GM12878 (cell line): Measurements from ENCODE around the gene SRCIN1. TPM values are rescaled to one million over a fixed set of nuclear protein-coding genes. Genes with fewer than 3 reads are reported as not detected.
A peak's percentile ranks its signal among the peaks of the same experiment; 100 is the strongest.

Source experiments
- ATAC-seq: fragments of 200-7000 bp; cut with Tn5 transposase; 3 replicates; pipeline ENCODE4 v1.9.1; 2020; ENCODE audit warnings: mild to moderate bottlenecking, moderate library complexity
- BruUV-seq: library from RNA; stranded (reverse); fragments of 400-500 nt; replicated peaks from 2 replicates; lab custom pipeline; 2021; lab: Mats Ljungman, UMichigan
- CTCF ChIA-PET: fragments of 300-600 bp; sonication (Branson Sonifier 250); formaldehyde crosslinking; extraction: SDS; loops from one replicate; lab custom pipeline; 2021; ENCODE audit warnings: inconsistent platforms; lab: Yijun Ruan, JAX
- POLR2A ChIA-PET: fragments of 350-600 bp; formaldehyde crosslinking; extraction: SDS; loops from one replicate; lab custom pipeline; 2021; ENCODE audit warnings: inconsistent platforms; lab: Charles Lee
- RAD21 ChIA-PET: fragments of 300-600 bp; sonication (Branson Sonifier 250); formaldehyde crosslinking; loops from one replicate; lab custom pipeline; 2023; ENCODE audit warnings: antibody characterized with exemption; ENCODE audit not compliant: unreplicated experiment; lab: Charles Lee
- SMC1A ChIA-PET: fragments of 300-600 bp; sonication (Branson Sonifier 250); formaldehyde crosslinking; loops from one replicate; lab custom pipeline; 2023; ENCODE audit not compliant: unreplicated experiment, uncharacterized antibody; lab: Charles Lee
- DNase-seq: peaks from one replicate; pipeline ENCODE4 v3.0.0-alpha.2; 2011; ENCODE audit warnings: low read depth, low spot score
- FAIRE-seq: peaks from 3 replicates; lab custom pipeline; 2011; peaks lifted over from hg19 to GRCh38; lab: Jason Lieb, UNC
- H2AFZ ChIP-seq: 2 replicates; pipeline ENCODE4 v1.6.0; 2011; ENCODE audit warnings: low read depth, low read length, control low read depth; ENCODE audit not compliant: control insufficient read depth
- H3K27ac ChIP-seq: 2 replicates; pipeline ENCODE4 v1.5.1; 2011; ENCODE audit warnings: control low read depth; ENCODE audit not compliant: control insufficient read depth, insufficient read depth
- H3K27me3 ChIP-seq, 2 experiments: replicated peaks in 1 of 2; 2 replicates each; pipeline versions ENCODE4 v1.6.0 to v1.6.1; 2011; ENCODE audit warnings: low read length in 1 of 2; ENCODE audit not compliant: control insufficient read depth in 2 of 2, insufficient read depth in 2 of 2
- H3K36me3 ChIP-seq, 2 experiments: 2 replicates each; pipeline ENCODE4 v1.5.1; 2011; ENCODE audit warnings: low read length in 1 of 2; ENCODE audit not compliant: control insufficient read depth in 2 of 2, insufficient read depth in 2 of 2
- H3K4me1 ChIP-seq: 2 replicates; pipeline ENCODE4 v1.6.1; 2011; ENCODE audit warnings: mild to moderate bottlenecking, low read length, moderate library complexity, mixed read lengths; ENCODE audit not compliant: control insufficient read depth, insufficient read depth
- H3K4me2 ChIP-seq: 2 replicates; pipeline ENCODE4 v1.6.0; 2011; ENCODE audit warnings: control low read depth; ENCODE audit not compliant: control insufficient read depth, insufficient read depth
- H3K4me3 ChIP-seq: fragments of 200-600 bp; sonication (generic); 2 replicates; pipeline ENCODE4 v1.5.1; 2016
- H3K79me2 ChIP-seq: 2 replicates; pipeline ENCODE4 v1.6.0; 2011; ENCODE audit warnings: low read length; ENCODE audit not compliant: control insufficient read depth, insufficient read depth
- H3K9ac ChIP-seq: 2 replicates; pipeline ENCODE4 v1.8.0; 2011; ENCODE audit warnings: low read length, control low read depth, mixed read lengths; ENCODE audit not compliant: control insufficient read depth, insufficient read depth
- H3K9me3 ChIP-seq: replicated peaks from 3 replicates; pipeline ENCODE4 v1.5.1; 2011; ENCODE audit warnings: mild to moderate bottlenecking, low read length; ENCODE audit not compliant: control insufficient read depth, insufficient read depth
- H4K20me1 ChIP-seq: 2 replicates; pipeline ENCODE4 v1.6.0; 2011; ENCODE audit not compliant: control insufficient read depth, insufficient read depth
- NFXL1 ChIP-seq: fragments of 450-650 bp; IDR thresholded peaks from 2 replicates; pipeline ENCODE4 v1.6.1; 2017; ENCODE audit warnings: antibody characterized with exemption, mild to moderate bottlenecking, borderline replicate concordance
- WGBS: methylation state at CpG from one replicate; pipeline ENCODE4 v1.1.6; 2016; ENCODE audit warnings: low lambda C conversion rate; ENCODE audit not compliant: insufficient replicate concordance, insufficient coverage; ENCODE audit errors: missing lambda C conversion rate; 5-methylcytosine and 5-hydroxymethylcytosine counted together
- in situ Hi-C: fragments of 300-500 bp; cut with MboI; formaldehyde crosslinking; loops from 9 replicates; pipeline ENCODE4 v1.14.3; 2018; ENCODE audit warnings: mixed read lengths
- intact Hi-C: fragments of 100-400 bp; cut with micrococcal nuclease; formaldehyde crosslinking; loops from one replicate; pipeline ENCODE4 v1.14.2; 2022; ENCODE audit not compliant: unreplicated experiment
- polyA plus RNA-seq, 11 experiments: library from polyadenylated mRNA; depleted of rRNA in 4 of 11; unstranded in 6 of 11; stranded (reverse) in 5 of 11; fragments of >200 nt; fragmentation: Nextera tagmentation in 4 of 11; fragmentation: Illumina TruSeq in 1 of 11; extraction: Ambion mirVana in 4 of 11; extraction: Trizol in 1 of 11; gene quantifications; 1 replicate in 1 of 11; 2 replicates in 10 of 11; pipeline versions ENCODE4 v1.2.1 to v1.2.3, GENCODE V29; 2011 to 2016; ENCODE audit warnings: inconsistent platforms in 2 of 11, missing spikeins in 2 of 11, low read depth in 1 of 11
- total RNA-seq, 4 experiments: library from RNA; depleted of rRNA in 3 of 4; stranded (reverse); fragments of >200 nt in 3 of 4; fragmentation: Illumina TruSeq in 1 of 4; extraction: Trizol in 1 of 4; gene quantifications; 2 replicates each; pipeline versions ENCODE4 v1.2.1 to v1.2.3, GENCODE V29; 2013 to 2021
- TF ChIP-seq, protein P1 (sequence below): fragments of 450-650 bp; IDR thresholded peaks from 2 replicates; pipeline ENCODE4 v1.6.1; 2016; ENCODE audit warnings: mild to moderate bottlenecking
- TF ChIP-seq, protein P2 (sequence below): IDR thresholded peaks from 2 replicates; pipeline ENCODE4 v1.6.1; 2011; ENCODE audit warnings: mild to moderate bottlenecking, low read depth, low read length, moderate library complexity; ENCODE audit not compliant: insufficient replicate concordance

SRCIN1 gene
- total and polyA plus RNA-seq, 10 of the 15 experiments (the other 5 are each of a cell fraction or from before 2014, with no cell fraction given): under 0.01 to 0.74 (median 0.20) TPM; not detected in 3

DNA sequence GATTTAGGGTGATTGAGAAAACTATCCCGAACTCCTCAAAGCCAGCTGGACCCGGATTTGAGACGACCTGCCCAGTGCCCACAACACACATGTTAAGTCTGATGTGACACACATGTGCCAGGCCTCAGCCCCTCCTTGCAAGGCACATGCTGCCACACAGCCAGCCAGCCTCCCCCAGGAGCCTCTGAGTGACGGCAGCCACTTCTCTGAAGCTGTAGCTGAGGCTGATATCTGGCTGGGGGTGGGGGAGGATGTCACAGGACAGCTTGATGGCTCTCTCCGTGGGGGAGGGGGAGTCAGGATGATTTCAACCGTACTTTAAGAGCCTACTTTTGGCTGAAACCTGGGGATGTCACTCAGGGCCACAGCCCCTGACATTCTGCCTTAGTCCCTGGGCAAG, 40.9 kb downstream of the SRCIN1 start:
- ChIA-PET RAD21 (interaction anchor here (1.0 kb wide), 1 partner anchor 98 kb away, joined by 6 read pairs; no protein-coding TSS in a partner anchor), POLR2A (interaction anchor here (0.6 kb wide), 1 partner anchor 88 kb away, joined by 4 read pairs; no protein-coding TSS in a partner anchor), SMC1A (interaction anchor here (1.0 to 1.9 kb wide), 4 partner anchors 9 to 102 kb away, joined by 3 to 7 read pairs (median 5); no protein-coding TSS in a partner anchor), CTCF (interaction anchor here (1.0 to 3.4 kb wide), 5 partner anchors 19 to 104 kb away, joined by 3 to 12 read pairs (median 3); no protein-coding TSS in a partner anchor)
- no peak overlapping the region for H3K27ac ChIP-seq
- H3K4me3 ChIP-seq: no peak overlapping the region
- H3K4me2 ChIP-seq: no peak overlapping the region
- ATAC-seq (no peak), FAIRE-seq (no peak), DNase-seq (no peak)
- peaks cover 29 to 36% of the 10 kb centered on the region in 2 experiments for H3K27me3 ChIP-seq
- no peak overlapping the region for H2AFZ ChIP-seq
- H3K9ac ChIP-seq: no peak overlapping the region
- in situ Hi-C loops: no loop called here
- H3K4me1 ChIP-seq: peaks cover 4% of the 10 kb centered on the region
- BruUV-seq: no TSS peak
- TF ChIP-seq, protein P1, sequence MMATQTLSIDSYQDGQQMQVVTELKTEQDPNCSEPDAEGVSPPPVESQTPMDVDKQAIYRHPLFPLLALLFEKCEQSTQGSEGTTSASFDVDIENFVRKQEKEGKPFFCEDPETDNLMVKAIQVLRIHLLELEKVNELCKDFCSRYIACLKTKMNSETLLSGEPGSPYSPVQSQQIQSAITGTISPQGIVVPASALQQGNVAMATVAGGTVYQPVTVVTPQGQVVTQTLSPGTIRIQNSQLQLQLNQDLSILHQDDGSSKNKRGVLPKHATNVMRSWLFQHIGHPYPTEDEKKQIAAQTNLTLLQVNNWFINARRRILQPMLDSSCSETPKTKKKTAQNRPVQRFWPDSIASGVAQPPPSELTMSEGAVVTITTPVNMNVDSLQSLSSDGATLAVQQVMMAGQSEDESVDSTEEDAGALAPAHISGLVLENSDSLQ: peak; percentile 29; the same call in 1 of the 2 replicates
- TF ChIP-seq, protein P2, sequence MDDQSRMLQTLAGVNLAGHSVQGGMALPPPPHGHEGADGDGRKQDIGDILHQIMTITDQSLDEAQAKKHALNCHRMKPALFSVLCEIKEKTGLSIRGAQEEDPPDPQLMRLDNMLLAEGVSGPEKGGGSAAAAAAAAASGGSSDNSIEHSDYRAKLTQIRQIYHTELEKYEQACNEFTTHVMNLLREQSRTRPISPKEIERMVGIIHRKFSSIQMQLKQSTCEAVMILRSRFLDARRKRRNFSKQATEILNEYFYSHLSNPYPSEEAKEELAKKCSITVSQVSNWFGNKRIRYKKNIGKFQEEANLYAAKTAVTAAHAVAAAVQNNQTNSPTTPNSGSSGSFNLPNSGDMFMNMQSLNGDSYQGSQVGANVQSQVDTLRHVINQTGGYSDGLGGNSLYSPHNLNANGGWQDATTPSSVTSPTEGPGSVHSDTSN: peak; percentile 30
- TF ChIP-seq NFXL1: no peak
- H3K9me3 ChIP-seq: no peaks in the 10 kb centered on the region
- intact Hi-C loops: no loop called here
- H3K36me3 ChIP-seq: no peaks in the 10 kb centered on the region
- no peaks in the 10 kb centered on the region for H4K20me1 ChIP-seq
- WGBS: 0% methylated on average over 6 of the region's 6 CpGs
- H3K79me2 ChIP-seq: no peaks in the 10 kb centered on the region
